GM18867 (cell line): ENCODE data around the gene LRIT3.

Source experiments
- ATAC-seq: cut with Tn5 transposase; IDR thresholded peaks from one replicate; pipeline ENCODE4 v1.9.1; 2021; ENCODE audit warnings: mild to moderate bottlenecking, moderate library complexity; ENCODE audit not compliant: unreplicated experiment

Gene LRIT3

GRCh38 chr4:109902559-109903251 lies 54.8 kb downstream of the LRIT3 start:
- no peak for ATAC-seq

- no peak for ATAC-seq
Measured at GRCh38 chr4:109908731-109909130, 60.8 kb downstream of the LRIT3 start.

DNA sequence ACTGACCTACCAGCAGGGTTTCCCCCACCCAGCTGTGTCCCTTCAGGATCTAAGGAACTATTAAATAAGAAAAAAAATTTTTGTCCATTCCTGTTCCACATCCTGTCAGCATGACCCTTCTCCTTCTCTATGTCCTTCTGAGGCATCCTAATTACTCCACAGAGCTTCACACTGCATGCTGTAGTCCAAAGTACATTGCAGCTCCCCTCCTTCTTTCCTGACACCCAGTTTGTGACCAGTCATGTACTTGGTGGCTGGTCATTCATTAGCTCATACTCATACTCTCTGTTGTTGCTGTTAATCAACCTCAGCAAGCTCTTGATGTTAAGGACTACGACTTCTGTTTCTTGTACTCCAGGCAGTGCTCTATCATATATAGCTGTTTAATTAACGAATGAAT lies 62.3 kb downstream of the LRIT3 start:
- no peak for ATAC-seq

- ATAC-seq = no peak
Measured at GRCh38 chr4:109912706-109913595, 65.0 kb downstream of the LRIT3 start, which contains the start of gene EGF. Gene EGF, plus strand, starts transcription at chr4:109912883. Its CDS starts 453 bp downstream, at chr4:109913336.

DNA sequence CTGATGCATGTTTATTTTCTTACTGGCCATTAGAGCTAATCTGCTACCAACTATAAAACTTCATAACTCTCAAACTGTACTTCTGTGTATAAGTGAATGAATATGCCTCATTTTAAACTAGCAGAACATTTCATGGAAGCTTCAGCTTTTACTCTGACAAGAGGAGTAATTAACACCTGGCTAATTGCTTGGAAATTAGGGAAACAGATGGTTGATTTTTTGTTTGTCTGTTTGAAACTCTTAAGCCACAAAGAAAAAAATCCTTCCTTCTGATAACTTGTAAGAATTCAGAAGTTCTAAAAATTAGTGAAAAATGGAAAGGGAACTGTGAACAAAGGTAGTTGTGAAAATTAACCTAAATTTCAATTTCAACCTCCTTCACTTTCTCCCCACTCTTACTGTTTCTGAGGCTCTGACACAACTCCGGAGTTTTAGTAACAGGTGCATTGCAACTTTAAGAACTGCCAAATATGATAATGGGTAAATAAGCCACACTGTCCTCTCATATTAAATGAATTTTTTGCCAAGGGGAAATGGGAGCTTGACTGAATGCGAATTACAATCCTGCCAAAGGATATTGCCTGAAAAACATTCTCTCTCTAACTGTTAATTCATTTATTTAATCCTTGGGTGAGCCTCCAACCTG lies 65.8 kb downstream of the LRIT3 start:
- ATAC-seq = no peak

GRCh38 chr4:109914322-109914721 lies 66.4 kb downstream of the LRIT3 start:
- ATAC-seq = no peak

GRCh38 chr4:109915385-109916026 lies 67.6 kb downstream of the LRIT3 start:
- ATAC-seq = no peak

DNA sequence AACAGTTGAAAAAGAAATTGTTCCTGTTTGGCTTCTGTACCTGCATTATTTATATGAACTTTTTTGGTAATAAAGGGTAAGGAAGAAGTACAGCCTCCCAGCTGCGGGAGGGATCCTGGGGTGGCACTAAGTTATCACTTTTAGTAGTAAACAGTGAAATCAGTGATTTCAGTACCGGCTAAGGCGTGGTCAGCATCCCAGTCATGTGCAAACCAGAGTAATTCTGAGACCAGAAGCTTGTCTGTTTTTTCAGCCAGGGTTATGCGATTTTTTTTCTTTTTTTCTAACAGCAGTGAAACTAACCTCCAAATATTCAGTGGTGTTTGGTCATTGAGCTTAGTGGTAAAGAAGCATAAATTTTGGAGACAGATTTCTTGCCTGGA lies 68.1 kb downstream of the LRIT3 start:
- no peak for ATAC-seq

DNA sequence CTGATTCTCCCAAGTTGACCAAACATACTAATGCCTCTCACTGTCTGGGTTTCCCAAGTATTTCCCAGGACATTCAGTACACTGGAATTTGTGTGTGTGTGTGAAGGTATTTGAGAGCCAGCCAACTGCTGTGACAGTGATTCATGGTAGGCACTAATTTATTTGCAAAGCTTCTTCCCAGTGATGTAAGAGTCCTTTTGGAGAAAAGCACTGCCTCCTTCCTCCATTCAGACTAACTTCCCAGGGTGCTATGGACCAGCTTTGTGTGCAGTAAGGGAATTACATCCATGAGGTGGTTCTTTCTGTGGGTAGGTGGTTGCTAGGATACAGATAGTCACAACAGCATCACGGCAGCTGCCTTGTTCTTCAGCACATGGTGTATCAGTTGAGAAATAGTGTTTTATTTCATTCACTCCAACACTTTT lies 73.5 kb downstream of the LRIT3 start:
- no peak for ATAC-seq
